Measurements from ENCODE around the gene UBXN7.

DNA sequence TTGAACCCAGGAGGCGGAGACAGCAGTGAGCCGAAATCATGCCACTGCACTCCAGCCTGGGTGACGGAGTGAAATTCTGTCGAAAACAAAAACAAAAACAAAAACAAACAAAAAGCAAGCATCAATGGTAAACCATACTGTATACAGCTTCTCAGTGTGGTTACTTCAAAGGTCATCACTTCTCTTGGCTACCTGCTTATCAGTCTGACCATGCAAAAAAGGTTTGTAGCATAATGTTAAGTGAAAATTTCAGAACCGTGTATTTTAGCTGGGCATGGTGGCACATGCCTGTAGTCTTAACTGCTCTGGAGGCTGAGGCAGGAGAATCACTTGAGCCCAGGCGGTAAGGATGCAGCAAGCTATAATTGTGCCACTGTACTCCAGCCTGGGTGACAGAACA is 4.2 kb downstream of the UBXN7 start:
- no peak for TF ChIP-seq CREB1 (CRISPR knock-in tag; IDR thresholded peaks at IDR 0.05)
- TF ChIP-seq, protein P1, sequence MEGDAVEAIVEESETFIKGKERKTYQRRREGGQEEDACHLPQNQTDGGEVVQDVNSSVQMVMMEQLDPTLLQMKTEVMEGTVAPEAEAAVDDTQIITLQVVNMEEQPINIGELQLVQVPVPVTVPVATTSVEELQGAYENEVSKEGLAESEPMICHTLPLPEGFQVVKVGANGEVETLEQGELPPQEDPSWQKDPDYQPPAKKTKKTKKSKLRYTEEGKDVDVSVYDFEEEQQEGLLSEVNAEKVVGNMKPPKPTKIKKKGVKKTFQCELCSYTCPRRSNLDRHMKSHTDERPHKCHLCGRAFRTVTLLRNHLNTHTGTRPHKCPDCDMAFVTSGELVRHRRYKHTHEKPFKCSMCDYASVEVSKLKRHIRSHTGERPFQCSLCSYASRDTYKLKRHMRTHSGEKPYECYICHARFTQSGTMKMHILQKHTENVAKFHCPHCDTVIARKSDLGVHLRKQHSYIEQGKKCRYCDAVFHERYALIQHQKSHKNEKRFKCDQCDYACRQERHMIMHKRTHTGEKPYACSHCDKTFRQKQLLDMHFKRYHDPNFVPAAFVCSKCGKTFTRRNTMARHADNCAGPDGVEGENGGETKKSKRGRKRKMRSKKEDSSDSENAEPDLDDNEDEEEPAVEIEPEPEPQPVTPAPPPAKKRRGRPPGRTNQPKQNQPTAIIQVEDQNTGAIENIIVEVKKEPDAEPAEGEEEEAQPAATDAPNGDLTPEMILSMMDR (IDR thresholded peaks at IDR 0.05) = no peak
- TF ChIP-seq GRHL2 (CRISPR knock-in tag; IDR thresholded peaks at IDR 0.05; ENCODE audit: insufficient replicate concordance, severe bottlenecking) = no peak
- no peak for TF ChIP-seq TCF7 (CRISPR knock-in tag; IDR thresholded peaks at IDR 0.05; ENCODE audit: low read depth)
- TF ChIP-seq, protein P2, sequence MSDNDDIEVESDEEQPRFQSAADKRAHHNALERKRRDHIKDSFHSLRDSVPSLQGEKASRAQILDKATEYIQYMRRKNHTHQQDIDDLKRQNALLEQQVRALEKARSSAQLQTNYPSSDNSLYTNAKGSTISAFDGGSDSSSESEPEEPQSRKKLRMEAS (CRISPR knock-in tag; IDR thresholded peaks at IDR 0.05) = no peak
- no peak for TF ChIP-seq ZNF232 (CRISPR knock-in tag; IDR thresholded peaks at IDR 0.05)
